ENCODE results near the gene DDA1.

The DDA1 gene

DNA sequence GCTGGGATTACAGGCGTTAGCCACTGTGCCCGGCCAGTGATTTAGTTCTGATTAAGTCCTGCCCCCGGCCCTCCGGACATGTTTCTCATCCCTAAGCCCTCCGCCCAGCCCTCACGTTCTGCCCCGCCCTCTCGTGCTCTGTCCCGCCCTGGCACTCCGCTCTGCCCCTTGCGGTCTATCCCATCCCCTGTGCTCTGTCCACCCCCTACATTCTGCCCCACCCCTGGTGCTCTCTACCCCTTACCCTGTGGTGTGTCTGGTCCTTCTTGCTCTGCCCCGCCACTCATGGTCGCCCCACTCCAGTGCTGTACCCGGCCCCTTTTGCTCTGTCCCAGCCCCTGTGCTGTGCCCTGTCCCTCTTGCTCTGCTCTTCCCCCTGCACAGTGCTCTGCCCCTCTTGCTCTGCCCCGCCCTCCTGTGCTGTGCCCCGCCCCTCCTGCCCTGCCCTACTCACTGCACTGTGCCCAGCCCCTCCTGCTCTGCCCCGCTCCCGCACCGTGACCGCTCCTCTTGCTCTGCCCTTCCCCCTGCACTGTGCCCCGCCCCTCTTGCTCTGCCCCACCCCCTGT, 31.0 kb downstream of the DDA1 start:
- no peak overlapping the region for H3K4me3 ChIP-seq (ENCODE audit: insufficient read depth, low read length, poor library complexity, severe bottlenecking)

DNA sequence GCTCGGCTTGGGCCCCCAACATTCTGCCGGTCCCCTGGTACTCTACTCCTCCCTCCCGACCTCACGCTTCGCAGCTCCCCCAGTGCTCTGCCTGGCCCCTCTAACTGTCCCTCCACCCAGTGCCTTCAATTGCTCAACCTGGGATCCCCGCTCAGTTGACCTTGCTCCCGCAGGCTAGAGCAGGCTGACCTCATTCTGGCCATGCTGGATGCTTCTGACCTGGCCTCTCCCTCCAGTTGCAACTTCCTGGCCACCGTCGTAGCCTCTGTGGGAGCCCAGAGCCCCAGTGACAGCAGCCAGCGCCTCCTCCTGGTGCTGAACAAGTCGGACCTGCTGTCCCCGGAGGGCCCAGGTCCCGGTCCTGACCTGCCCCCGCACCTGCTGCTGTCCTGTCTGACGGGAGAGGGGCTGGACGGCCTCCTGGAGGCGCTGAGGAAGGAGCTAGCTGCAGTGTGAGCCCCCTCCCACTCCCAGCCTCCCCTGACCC, 31.6 kb downstream of the DDA1 start:
- Histone ChIP-seq H2AFZ (ENCODE audit: low read depth, low read length, severe bottlenecking) (no peak overlapping the region), H3K9ac (ENCODE audit: low read length) (no peak overlapping the region), H3K4me3 (ENCODE audit: insufficient read depth, low read length, poor library complexity, severe bottlenecking) (no peak overlapping the region), H3K79me2 (ENCODE audit: insufficient read depth, low read length) (peaks cover 14% of the 10 kb centered on the region; the same call in 1 of the 2 replicates), H3K9me3 (ENCODE audit: insufficient read depth, low read length) (no peaks in the 10 kb centered on the region), H4K20me1 (ENCODE audit: low read depth, low read length) (no peaks in the 10 kb centered on the region), H3F3A (ENCODE audit: insufficient read depth) (peaks cover 8% of the 10 kb centered on the region), H3K27ac (ENCODE audit: low read depth, low read length) (no peak overlapping the region), H3K27me3 (ENCODE audit: low read length) (no peaks in the 10 kb centered on the region), H3K4me2 (ENCODE audit: low read depth, low read length, poor library complexity, severe bottlenecking) (no peak overlapping the region), H3K36me3 (ENCODE audit: low read length) (0 out of 2 replicates have a peak, but pooled peaks cover 4% of the 10 kb centered on the region), H3K9me2 (replicated peaks; ENCODE audit: insufficient read depth, low read length) (no peaks in the 10 kb centered on the region)
- TF ChIP-seq, protein P1, sequence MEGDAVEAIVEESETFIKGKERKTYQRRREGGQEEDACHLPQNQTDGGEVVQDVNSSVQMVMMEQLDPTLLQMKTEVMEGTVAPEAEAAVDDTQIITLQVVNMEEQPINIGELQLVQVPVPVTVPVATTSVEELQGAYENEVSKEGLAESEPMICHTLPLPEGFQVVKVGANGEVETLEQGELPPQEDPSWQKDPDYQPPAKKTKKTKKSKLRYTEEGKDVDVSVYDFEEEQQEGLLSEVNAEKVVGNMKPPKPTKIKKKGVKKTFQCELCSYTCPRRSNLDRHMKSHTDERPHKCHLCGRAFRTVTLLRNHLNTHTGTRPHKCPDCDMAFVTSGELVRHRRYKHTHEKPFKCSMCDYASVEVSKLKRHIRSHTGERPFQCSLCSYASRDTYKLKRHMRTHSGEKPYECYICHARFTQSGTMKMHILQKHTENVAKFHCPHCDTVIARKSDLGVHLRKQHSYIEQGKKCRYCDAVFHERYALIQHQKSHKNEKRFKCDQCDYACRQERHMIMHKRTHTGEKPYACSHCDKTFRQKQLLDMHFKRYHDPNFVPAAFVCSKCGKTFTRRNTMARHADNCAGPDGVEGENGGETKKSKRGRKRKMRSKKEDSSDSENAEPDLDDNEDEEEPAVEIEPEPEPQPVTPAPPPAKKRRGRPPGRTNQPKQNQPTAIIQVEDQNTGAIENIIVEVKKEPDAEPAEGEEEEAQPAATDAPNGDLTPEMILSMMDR (IDR thresholded peaks at IDR 0.05; ENCODE audit: insufficient read depth, low read length, poor library complexity, severe bottlenecking): no peak
- no peak for TF ChIP-seq EZH2phosphoT487 (conservative IDR thresholded peaks at IDR 0.05; ENCODE audit: low read length)

More for the DNA sequence above, 31.0 kb downstream of the DDA1 start:
- peaks cover 8% of the 10 kb centered on the region for H3F3A ChIP-seq (ENCODE audit: insufficient read depth)
- H3K27me3 ChIP-seq (ENCODE audit: low read length): no peaks in the 10 kb centered on the region
- H2AFZ ChIP-seq (ENCODE audit: low read depth, low read length, severe bottlenecking): no peak overlapping the region
- H3K9me2 ChIP-seq (replicated peaks; ENCODE audit: insufficient read depth, low read length): no peaks in the 10 kb centered on the region
- no peak overlapping the region for H3K9ac ChIP-seq (ENCODE audit: low read length)
- no peak overlapping the region for H3K4me2 ChIP-seq (ENCODE audit: low read depth, low read length, poor library complexity, severe bottlenecking)
- no peaks in the 10 kb centered on the region for H3K9me3 ChIP-seq (ENCODE audit: insufficient read depth, low read length)
- TF ChIP-seq, protein P1 (IDR thresholded peaks at IDR 0.05; ENCODE audit: insufficient read depth, low read length, poor library complexity, severe bottlenecking): no peak
- TF ChIP-seq EZH2phosphoT487 (conservative IDR thresholded peaks at IDR 0.05; ENCODE audit: low read length): no peak
- H3K36me3 ChIP-seq (ENCODE audit: low read length): 0 out of 2 replicates have a peak, but pooled peaks cover 4% of the 10 kb centered on the region
- H3K27ac ChIP-seq (ENCODE audit: low read depth, low read length): no peak overlapping the region
- peaks cover 14% of the 10 kb centered on the region; the same call in 1 of the 2 replicates for H3K79me2 ChIP-seq (ENCODE audit: insufficient read depth, low read length)
- no peaks in the 10 kb centered on the region for H4K20me1 ChIP-seq (ENCODE audit: low read depth, low read length)

DNA sequence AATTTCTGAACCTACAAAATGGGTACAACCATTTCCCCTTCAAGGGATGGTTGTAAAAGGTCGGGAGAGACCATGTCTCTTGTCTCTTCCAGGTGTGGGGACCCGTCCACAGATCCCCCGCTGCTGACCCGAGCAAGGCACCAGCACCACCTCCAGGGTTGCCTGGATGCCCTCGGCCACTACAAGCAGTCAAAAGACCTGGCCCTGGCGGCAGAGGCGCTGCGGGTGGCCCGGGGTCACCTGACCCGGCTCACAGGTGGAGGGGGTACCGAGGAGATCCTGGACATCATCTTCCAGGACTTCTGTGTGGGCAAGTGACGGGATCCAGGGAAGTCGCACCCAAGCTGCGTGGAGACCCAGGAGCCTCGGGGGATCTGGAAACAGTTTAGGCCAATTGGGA, 32.0 kb downstream of the DDA1 start:
- Histone ChIP-seq H2AFZ (ENCODE audit: low read depth, low read length, severe bottlenecking) (no peak overlapping the region), H3K9ac (ENCODE audit: low read length) (no peak overlapping the region), H3K36me3 (ENCODE audit: low read length) (0 out of 2 replicates have a peak, but pooled peaks cover 4% of the 10 kb centered on the region), H3K27me3 (ENCODE audit: low read length) (no peaks in the 10 kb centered on the region), H4K20me1 (ENCODE audit: low read depth, low read length) (no peaks in the 10 kb centered on the region), H3K4me3 (ENCODE audit: insufficient read depth, low read length, poor library complexity, severe bottlenecking) (no peak overlapping the region), H3F3A (ENCODE audit: insufficient read depth) (peaks cover 8% of the 10 kb centered on the region), H3K4me2 (ENCODE audit: low read depth, low read length, poor library complexity, severe bottlenecking) (no peak overlapping the region), H3K9me3 (ENCODE audit: insufficient read depth, low read length) (no peaks in the 10 kb centered on the region), H3K9me2 (replicated peaks; ENCODE audit: insufficient read depth, low read length) (no peaks in the 10 kb centered on the region), H3K79me2 (ENCODE audit: insufficient read depth, low read length) (peaks cover 14% of the 10 kb centered on the region; the same call in 1 of the 2 replicates), H3K27ac (ENCODE audit: low read depth, low read length) (no peak overlapping the region)
- TF ChIP-seq, protein P1 (IDR thresholded peaks at IDR 0.05; ENCODE audit: insufficient read depth, low read length, poor library complexity, severe bottlenecking): no peak
